Activated CD4-positive, alpha-beta T cell treated with anti-CD3 and anti-CD28 coated beads for 24 hours (primary cell): ENCODE measurements around the gene EXOC4.

Experiments
- DNase-seq, 2 donors: peaks; one replicate each; pipeline ENCODE4 v3.0.0-alpha.2; 2020; ENCODE audit warnings: low read depth in 2 of 2

EXOC4 gene

GRCh38 chr7:133572843-133573242 lies 320.0 kb downstream of the EXOC4 start:
- DNase-seq = no peak

GRCh38 chr7:133573554-133574265 lies 320.8 kb downstream of the EXOC4 start:
- no peak for DNase-seq

- no peak for DNase-seq
These were observed 323.0 kb downstream of the EXOC4 start for GRCh38 chr7:133575726-133576440.

GRCh38 chr7:133576612-133577168 lies 323.8 kb downstream of the EXOC4 start:
- no peak for DNase-seq

GRCh38 chr7:133582766-133583523 lies 330.1 kb downstream of the EXOC4 start:
- DNase-seq = no peak

GRCh38 chr7:133583545-133584171 lies 330.8 kb downstream of the EXOC4 start:
- DNase-seq = no peak

- no peak for DNase-seq
These were observed 332.2 kb downstream of the EXOC4 start for GRCh38 chr7:133584956-133585668.

- no peak for DNase-seq
These were observed 333.4 kb downstream of the EXOC4 start for GRCh38 chr7:133586253-133586652.

- no peak for DNase-seq
These were observed 335.0 kb downstream of the EXOC4 start for GRCh38 chr7:133587903-133588302.

- no peak for DNase-seq
These were observed 337.9 kb downstream of the EXOC4 start for GRCh38 chr7:133590795-133591194.

GRCh38 chr7:133591704-133592340 lies 338.9 kb downstream of the EXOC4 start:
- no peak for DNase-seq

GRCh38 chr7:133593561-133593960 lies 340.7 kb downstream of the EXOC4 start:
- no peak for DNase-seq

- no peak for DNase-seq
These were observed 348.7 kb downstream of the EXOC4 start for GRCh38 chr7:133601617-133602016.

GRCh38 chr7:133602291-133602690 lies 349.4 kb downstream of the EXOC4 start:
- DNase-seq = no peak

GRCh38 chr7:133606991-133607390 lies 354.1 kb downstream of the EXOC4 start:
- no peak for DNase-seq

- DNase-seq = no peak
These were observed 356.9 kb downstream of the EXOC4 start for GRCh38 chr7:133609806-133610205.

- DNase-seq = no peak
These were observed 359.1 kb downstream of the EXOC4 start for GRCh38 chr7:133611955-133612354.

GRCh38 chr7:133613250-133613790 lies 360.4 kb downstream of the EXOC4 start:
- DNase-seq = no peak

GRCh38 chr7:133614251-133614650 lies 361.4 kb downstream of the EXOC4 start:
- DNase-seq = no peak

GRCh38 chr7:133618970-133619369 lies 366.1 kb downstream of the EXOC4 start:
- no peak for DNase-seq
